Measurements from ENCODE around the gene ARFGEF3.
"Not testable (repeated sequence)": the region's sequence is repeated elsewhere in the genome, so short reads cannot be mapped to it uniquely, and the experiment has no call there.

The ARFGEF3 gene

DNA sequence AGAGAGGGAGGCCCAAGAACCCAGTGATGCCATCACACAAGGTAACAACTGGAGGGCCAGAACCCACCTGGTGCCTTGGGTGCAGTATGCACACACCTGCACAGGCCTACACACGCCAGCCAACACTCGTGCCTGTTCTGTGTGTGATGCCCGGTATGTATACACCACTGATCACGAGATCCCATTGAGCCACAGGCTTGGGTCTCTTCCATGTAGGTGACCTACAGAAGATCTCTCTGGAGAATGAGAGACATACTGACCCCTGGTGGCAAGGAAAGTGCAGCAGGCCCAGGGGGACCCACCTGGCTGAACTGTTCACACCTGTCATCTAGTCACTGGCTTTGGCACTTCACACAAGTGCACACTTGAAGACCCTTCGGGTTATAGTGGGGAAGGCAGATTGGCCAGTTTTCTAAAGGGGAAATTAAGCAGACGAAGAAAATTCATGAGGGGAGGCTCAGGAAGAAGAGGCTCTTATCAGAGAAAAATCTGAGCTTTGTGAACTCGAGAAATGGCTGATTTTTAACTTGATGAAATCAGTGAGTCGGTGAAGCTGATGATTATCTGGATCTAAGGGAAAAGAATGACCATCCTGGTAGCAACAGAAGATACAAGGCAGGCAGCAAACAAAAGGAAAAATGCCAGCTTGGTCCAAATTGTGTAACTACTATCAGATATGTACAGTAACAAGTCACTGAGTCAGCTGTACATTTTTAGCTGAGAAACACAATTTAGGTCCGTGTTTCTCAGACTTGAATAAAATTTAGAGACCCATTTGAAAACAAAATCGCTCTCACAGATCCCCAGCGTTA lies 125.6 kb downstream of the ARFGEF3 start:
- DNase-seq, result peak; percentile 51 to 59

DNA sequence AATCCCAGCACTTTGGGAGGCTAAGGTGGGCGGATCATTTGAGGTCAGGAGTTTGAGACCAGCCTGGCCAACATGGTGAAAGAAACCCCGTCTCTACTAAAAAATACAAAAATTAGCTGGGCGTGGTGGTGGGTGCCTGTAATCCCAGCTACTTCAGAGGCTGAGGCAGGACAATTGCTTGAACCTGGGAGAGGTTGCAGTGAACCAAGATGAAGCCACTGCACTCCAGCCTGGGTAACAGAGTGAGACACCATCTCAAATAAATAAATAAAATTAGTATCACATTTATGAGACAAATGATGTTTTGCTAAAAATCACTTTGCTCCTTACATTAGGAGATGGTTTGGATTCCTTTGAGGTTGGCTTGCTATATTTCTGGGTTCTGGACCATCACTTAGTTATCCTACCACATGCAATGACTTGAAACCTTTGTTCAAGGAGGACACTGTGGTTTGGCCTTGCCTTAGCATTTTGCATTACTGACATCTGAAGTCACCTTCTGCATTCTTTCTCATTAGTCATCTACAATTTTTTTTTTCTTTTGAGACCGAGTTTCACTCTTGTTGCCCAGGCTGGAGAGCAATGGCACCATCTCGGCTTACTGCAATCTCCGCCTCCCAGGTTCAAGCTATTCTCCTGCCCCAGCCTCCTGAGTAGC lies 126.8 kb downstream of the ARFGEF3 start:
- DNase-seq, result not testable (repeated sequence)

DNA sequence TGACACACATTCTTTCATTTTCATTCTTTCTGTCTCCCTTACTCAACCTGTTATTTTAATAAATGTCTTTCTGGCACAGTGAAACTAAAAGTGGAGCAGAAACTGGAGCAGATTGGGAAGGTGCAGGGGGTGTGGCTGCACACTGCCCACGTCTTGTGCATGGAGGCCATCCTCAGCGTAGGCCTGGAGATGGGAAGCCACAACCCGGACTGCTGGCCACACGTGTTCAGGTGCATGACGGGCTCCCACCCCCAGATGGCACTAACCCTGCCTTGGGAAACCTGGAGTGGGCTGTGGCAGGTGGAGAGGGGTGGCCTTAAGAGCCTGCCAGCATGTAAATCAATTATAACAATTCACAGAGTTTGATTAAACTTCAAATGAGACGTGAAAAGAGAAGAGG lies 128.0 kb downstream of the ARFGEF3 start:
- DNase-seq, result no peak

DNA sequence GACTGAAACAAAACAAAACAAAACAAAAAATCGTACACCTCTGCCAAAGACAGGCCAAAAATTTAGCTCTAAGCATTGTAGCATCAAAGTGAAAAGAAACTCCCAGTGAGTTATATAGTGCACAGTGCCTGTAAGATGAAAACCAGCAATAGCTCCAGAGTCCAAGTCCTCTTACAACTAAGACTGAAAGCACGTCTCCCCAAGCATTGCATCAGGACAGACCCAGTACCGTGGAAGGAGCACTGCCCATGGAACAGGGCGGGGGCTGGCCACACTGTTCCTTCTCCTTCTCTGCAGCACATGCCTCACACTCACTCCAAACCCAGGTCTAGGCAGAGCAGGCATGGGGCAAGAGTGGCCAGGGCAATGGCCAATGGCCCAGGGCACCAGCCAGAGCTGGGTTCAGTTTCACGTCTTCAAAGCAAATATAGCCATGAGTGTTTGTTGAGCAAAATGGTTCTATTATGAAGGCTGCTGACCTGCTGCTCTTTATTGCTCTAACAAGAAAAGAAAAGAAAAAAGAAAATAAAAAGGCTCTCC lies 128.8 kb downstream of the ARFGEF3 start:
- no peak for DNase-seq

DNA sequence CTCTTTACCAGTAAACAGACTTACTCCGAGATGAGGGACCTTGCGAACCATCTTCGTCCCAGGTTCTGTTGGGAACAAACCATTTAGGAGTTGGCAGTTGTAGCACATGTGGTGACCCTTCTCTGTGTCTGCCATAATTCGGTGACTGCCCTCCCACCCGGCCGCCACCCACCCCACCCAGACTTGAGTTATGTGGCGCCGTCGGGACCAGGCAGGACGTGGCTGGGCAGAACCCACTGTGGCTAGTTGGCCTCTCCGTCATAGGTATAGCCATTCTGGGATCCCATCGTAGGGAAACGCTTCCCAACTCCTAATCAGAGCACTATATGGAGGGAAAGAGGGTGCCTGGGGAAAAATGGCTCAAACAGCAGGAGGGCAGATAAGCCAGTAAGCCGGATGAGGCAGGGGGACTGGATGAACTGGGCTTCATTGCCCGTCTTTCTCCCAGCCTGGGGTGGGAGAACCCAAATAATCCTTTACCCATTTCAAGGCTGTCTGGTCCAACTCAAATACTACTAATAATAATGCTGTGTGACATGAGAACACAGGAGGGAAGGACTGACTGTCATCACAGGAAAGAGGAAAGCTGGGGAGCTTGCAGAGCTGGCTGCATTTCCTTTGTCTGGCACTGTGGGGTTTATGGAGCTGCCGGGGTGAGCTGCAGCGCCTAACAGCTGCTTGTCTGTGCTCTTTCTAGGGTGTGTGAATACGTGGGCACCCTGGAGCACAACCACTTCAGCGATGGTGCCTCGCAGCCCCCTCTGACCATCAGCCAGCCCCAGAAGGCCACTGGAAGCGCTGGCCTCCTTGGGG lies 129.5 kb downstream of the ARFGEF3 start:
- no peak for DNase-seq

DNA sequence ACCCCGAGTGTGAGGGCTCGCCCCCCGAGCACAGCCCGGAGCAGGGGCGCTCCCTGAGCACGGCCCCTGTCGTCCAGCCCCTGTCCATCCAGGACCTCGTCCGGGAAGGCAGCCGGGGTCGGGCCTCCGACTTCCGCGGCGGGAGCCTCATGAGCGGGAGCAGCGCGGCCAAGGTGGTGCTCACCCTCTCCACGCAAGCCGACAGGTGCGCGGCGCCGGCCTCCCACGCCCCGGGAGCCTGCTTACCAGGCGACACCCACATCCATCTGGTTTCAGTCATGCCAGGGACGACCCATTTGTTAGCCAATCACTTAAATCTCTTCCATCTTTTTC lies 130.1 kb downstream of the ARFGEF3 start:
- no peak for DNase-seq

DNA sequence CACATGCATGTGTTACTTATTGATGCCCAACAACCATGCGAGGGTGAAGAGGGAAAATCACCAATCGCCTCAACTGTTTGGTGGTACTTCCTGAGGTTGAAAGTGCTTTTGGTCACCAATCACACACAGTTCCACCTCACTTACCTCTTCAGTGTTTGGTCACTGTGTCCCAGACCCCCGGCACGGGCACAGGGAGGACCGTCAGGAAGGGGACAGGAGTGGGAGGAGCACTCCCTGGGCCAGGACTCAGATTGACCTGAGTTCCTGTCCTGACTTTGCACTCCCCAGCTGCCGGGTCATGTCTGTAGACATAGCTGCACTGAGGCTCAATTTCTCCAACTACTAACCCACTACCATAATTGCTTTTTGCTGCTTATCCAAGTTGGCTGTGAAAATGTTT lies 130.7 kb downstream of the ARFGEF3 start:
- no peak for DNase-seq

DNA sequence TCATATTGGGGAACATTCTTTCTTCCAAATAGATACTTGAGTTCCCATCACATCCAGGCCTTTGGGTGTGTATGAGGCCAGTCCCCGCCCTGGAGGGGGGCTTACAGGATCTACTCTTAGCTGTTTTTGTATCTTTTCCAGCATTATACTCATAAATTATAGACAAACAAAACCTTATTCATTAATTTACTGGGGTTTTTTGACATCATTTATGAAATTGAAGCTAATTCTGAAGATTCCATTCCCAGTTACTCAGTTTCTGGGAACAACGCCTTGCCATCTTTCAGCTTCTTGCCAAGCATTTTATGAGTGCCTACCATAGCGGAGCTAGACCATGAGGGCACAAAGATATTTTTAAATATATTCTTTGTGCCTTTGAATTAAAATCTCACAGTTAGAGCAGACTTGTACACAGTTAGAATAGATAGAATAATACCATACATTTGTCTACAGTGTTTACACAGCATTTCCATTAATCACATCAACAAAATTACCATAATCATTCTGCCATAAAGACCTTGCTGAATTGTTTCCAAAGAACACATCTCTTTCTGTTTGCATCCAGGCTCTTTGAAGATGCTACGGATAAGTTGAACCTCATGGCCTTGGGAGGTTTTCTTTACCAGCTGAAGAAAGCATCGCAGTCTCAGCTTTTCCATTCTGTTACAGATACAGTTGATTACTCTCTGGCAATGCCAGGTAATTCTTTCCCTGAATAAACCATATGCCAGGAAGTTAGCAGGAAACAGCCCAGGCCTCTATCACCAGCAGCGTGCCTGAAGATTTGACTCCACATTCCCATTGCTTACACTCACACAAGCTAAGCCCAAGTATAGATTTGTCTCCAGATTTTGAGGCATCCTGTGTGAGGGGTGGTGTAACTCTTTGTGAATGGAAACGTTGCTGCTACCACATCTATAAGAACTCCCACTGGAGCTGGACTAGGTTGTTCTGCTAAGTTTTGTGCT lies 132.0 kb downstream of the ARFGEF3 start:
- DNase-seq, result no peak

DNA sequence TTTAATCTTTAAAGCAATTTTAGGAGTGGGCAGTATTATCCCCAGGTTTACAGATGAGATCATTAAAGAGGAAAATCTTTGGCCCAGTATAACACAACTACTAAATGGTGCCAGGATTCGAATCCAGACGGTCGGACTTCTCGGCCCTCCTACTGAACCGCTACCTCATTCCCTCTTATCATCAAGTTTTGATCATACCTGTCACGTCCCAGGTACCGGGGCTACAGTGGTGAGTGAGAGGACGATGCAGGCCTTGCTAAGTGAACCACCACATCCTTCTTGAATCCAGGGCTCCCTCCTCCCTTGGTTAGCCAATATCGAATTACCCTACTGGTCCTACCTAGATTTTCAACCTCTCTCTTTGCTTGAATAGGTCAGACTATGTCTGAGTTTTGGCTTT lies 134.6 kb downstream of the ARFGEF3 start:
- no peak for DNase-seq

DNA sequence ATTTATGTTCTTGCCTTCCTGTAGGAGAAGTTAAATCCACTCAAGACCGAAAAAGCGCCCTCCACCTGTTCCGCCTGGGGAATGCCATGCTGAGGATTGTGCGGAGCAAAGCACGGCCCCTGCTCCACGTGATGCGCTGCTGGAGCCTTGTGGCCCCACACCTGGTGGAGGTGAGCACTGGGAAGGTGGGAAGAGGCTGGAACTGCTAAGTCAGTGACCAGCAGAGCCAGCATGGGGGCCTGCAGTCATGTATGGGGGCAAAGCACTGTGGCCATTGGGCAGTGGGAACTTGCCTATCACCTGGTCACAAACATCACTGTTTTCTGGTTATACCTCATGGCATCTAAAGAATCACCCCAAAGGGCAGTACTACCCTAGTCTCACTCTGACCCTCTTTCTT lies 135.0 kb downstream of the ARFGEF3 start:
- DNase-seq, result no peak

DNA sequence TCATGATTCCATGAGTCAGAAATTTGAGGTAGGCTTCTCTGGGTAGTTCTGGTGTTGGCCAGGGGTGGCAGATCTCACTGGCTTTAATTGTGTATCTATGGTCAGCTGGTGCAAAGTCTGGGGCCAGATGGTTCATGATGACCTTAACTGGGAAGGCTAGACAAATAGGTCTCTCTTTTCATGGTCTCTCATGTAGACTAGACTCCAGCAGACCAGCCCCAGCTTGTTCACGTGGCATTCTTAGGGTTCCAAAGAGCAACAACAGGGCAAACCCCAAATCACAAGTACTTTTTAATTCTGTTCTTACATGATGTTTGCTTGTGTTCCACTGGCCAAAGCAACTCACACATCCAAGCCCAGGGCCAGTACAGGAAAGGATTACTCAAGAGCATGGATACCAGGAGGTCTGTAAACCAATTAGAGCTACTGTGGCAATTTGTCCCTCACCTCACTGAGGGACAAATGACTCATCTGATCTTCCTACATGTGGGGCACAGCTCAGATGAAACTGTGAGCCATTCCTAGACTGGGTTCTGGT lies 136.1 kb downstream of the ARFGEF3 start:
- peak in 1 of 2 experiments; percentile 21 for DNase-seq

DNA sequence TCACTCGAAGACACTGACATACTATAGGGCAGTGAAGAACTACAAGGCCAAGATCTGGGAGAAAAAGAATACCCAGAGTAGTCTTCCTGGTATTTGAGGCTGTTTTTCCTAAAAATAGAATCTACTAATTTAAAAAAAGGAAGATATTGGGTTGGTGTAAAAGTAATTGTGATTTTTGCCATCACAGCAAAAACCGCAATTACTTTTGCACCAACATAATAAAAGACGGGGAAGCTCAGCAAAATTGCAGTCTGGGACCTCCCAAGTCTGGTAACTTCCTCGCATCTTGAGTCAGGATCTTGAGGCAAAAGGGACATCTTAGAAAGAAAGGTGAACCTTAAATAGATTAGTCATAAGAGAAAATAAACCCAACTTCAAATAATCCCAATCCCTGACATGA lies 138.7 kb downstream of the ARFGEF3 start:
- DNase-seq, result no peak

DNA sequence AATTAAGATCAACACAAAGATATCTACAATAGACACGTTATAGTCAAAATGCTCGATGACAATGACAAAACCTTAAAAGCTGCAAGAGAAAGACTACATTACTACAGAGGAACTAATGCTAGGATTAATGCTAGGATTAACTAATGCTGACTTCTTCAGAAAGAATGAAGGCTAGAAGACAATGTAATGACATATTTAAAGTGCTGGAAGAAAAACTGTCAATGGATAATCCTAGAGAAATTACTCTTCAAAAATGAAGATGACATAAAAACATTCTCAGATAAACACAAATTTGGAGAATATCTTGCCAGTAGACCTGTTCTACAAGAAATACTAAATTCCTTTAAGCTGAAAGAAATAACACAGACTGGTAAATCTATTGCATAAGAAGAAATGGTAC lies 140.8 kb downstream of the ARFGEF3 start:
- DNase-seq, result no peak

DNA sequence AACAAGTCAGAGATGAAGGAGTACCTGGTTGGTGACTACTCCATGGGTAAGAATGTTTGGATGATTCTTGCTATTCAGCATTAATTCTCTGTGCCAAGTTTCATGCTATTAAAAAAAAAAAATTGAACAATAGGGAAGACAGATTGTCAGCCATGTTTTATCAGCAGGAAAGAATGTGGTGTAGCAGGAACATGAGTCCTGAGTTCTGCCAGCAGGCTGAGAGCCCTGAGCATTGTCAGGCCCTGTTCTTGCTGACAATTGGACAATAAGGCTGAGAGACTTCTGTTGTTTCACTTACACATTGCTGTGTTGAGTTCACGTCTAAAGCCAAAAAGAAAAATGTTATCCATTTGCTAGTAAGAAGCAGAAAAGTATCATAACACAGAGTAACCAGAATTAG lies 145.6 kb downstream of the ARFGEF3 start:
- no peak for DNase-seq

DNA sequence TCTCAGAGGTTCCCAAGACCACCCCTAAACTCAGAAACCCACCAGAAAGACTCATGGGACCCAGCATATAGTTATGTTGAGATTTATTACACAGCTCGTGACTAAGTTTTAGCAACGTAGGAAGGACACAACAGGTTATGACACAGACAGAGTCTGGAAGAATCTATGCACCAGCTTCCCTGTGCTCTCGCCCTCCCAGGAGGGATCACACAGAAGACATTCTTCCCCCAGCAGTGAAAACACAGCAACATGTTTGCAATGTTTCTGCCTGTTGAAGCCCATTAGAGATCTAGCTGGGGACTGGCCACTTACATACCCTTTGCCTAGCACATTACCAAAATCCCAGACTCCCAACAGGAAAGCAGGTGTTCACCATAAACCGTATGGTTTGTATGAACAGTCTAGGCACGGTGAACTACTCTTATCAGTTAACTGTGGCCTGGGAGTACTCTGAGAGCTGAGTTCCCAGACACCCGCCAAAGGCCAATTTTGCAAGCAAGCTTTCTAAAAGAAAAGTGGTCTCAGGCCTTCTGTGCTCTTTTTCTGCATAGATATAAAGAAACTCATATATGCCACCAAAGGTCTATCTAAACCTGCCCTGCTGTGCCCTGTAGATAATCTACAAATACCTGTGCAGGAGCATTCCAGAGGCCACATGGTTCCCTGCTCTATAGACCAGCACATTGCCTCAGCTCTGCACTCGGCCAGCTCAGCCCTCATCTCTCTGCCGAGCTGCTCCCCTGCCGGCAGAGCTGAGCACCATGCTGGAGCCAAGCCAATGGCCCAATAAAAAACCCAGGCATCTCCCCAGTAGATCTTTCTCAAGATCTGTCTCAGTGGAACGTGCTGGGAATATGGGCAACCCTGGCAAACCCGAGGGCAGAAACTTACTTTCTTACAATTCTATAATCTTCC lies 146.3 kb downstream of the ARFGEF3 start:
- no peak for DNase-seq

DNA sequence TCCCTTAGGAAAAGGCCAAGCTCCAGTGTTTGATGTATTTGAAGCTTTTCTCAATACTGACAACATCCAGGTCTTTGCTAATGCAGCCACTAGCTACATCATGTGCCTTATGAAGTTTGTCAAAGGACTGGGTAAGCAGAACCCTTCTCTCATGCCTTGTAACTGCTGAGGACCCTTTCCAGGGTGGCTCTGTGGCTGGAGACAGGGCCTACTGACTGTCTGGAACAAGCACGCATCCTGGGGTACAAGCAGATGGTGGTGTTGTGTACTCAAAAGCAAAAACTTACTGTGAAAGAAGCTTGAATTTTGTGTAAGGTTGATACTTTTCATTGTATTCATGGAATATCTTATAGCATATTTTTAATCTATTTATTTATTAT lies 147.0 kb downstream of the ARFGEF3 start:
- no peak for DNase-seq

DNA sequence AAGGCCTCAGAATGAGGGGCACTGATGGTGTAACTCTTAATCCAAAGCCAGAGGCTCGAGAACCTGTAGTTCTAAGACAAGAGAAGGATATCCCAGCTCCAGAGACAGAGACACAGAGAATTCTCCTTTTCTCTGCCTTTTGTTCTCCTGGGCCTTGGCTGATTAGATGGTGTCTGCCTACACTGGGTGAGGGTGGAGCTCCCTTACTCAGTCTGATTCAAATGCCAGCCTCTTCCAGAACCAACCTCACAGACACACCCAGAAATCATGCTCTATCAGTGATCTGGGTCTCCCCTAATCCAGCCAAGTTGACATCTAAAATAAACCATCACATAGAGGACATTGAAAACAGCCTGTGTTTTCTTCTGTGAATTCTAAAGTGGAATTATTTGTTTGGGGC lies 148.0 kb downstream of the ARFGEF3 start:
- no peak for DNase-seq

DNA sequence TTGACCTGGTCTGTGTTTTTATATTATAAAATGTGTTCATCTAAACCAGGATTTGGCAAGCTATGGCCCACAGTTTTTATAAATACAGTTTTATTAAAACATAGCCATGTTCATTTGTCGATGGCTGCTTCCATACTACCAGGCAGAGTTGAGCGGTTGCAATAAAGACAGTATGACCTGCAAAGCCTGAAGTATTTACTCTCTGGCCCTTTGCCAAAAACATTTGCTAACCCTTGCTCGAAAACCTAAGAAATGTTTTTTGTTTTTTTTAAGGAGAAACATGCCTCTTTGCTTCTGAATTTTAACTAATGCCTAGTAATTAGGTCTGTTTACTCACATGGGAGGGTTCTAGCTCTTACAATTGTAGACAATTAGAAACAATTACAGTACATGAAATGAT lies 148.6 kb downstream of the ARFGEF3 start:
- DNase-seq, result no peak

DNA sequence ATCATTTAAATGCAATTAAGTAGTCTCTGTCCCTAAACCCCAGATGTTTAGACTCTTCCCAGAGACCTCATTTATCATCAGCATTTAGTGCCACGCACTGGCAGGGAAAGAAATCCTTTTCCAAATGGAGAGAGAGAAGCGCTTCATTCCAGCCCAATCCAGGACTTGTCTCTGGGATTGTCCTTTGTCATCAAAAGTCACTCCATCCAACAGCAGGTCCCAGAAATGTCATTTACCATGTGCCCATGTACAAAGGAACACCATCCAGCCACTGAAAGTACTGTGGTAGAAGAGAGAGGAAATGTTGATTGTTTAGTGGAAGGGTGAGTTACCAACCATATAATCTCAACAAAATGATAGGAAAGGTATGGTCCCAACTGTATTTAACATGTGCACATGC lies 149.1 kb downstream of the ARFGEF3 start:
- no peak for DNase-seq

DNA sequence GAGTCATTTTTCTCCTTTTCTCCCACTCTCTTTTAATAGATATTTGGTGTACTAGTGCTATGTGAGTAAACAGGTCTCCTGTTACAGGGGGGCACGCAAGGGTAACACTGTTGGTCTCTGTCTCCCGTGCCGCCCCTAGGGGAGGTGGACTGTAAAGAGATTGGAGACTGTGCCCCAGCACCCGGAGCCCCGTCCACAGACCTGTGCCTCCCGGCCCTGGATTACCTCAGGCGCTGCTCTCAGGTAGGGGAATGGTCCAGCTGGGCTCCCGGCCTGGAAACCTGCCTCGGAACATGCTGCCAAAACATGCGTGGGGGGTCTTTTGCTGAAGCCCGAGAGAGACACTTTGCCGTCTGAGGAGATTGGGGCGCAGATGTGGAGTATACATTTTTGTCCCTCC lies 149.5 kb downstream of the ARFGEF3 start:
- DNase-seq, result no peak

DNA sequence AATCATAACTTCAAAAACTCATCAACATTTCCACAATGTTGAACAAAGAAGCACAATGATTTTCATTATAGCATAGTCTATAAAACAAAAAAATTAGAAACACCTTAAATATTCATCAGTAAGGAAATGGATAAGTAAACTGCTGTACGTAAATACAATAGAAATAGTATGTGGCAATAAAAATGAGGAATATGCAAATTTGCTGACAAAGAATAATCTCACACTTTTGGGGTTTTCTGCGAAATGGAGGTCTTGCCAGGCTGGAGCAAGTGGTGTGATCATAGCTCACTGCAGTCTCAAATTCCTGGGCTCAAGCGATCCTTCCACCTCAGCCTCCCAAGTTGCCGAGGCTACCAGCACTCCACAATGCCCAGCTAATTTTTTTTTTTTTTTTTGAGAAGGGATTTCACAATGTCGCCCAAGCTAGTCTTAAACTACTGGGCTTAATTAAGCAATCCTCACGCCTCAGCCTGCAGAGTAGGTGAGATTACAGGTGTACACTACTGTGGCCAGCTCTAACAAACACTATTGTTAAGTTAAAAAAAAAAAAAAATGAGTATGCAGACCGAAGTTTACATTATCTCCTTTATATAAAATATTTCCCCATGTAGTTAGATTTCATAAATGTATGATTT lies 157.1 kb downstream of the ARFGEF3 start:
- DNase-seq, result no peak

All from activated T-cell treated with anti-CD3 and anti-CD28 coated beads, Interleukin-2, amount 50 U/mL, for 48 hours (primary cell).